ENCODE measurements around the gene SHOC1.
"Not testable (repeated sequence)": the region's sequence is repeated elsewhere in the genome, so short reads cannot be mapped to it uniquely, and the experiment has no call there.

The SHOC1 gene

DNA sequence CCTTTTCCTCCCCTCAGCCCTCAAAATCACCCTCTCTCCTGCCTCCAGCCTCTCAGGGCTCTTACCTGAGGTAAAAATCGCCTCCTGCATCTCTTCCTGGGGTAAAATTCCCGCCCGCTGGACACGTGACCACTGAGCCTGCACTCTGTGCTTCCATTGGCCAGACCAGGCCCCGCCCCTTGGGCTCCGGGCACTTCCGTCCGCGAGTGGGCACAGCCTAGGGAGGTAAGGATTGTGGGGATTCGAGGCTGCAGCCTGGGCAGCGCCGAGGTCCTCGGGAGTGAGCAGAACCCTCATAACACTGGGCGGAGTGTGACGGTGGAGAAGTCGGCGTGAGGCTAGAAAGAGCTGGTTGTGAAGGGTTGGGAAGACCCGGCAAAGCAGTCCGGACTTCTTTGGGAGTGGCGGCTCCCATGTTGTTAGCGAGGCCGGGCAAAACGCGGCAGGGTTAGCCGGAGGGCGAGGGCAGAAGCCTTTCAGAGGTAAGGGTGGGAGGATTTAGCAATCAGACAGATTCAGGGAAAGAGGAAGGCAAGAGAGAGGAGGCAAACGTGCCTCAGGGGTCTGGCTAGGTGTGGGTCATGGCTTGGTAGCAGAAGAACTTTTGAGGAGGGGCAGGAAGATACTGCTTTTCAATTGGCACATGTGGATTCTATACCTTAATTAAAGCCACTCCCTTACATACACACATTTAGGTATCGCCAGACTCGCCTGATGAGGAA is at the start of gene SHOC1:
Gene SHOC1, minus strand, starts transcription at position 103 of the 722 bp plus-strand sequence. CDS start 3,519 bp downstream, outside the sequence.
- DNase-seq (ENCODE audit: low read depth in 3 of 3): no peak

GRCh38 chr9:111843971-111844370 is 49.2 kb upstream of the SHOC1 start:
- no peak for DNase-seq (ENCODE audit: low read depth in 3 of 3)

DNA sequence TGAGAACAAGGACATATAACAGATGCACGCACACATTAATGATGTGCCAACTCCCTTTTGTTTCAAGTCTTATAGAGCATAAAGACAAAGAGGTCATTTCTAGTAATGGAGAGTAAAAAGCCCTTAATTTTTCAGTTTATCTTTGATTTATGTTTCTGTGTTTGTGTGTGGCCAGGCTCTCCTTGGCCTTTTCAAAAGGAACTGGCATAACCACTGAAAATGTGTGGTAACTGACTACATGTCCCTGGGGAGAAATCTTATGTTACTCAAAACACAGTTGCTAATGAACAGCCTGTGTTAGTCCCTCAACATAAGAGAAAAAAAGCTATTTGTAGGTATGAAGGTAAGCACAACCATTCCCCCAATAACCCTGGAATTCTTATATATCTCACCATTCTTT is 47.6 kb upstream of the SHOC1 start:
- no peak for DNase-seq (ENCODE audit: low read depth in 3 of 3)

- DNase-seq (ENCODE audit: low read depth in 3 of 3): no peak
Measured at GRCh38 chr9:111840442-111840841, 45.7 kb upstream of the SHOC1 start.

DNA sequence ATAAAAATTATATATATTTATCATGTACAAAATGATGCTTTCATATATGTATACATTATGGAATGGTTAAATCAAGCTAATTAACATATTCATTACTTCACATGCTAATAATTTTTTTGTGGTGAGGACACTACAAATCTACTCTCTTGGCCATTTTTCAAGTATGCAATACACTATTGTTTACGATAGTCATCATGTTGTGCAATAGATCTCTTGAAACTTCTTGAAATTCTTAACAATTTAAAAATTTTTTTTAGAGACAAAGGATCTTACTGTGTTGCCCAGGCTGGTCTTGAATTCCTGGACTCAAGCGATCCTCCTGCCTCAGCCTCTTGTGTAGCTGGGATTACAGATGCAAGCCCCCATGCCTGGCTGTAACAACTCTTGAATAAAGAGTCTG is 45.2 kb upstream of the SHOC1 start:
- no peak for DNase-seq (ENCODE audit: low read depth in 3 of 3)

DNA sequence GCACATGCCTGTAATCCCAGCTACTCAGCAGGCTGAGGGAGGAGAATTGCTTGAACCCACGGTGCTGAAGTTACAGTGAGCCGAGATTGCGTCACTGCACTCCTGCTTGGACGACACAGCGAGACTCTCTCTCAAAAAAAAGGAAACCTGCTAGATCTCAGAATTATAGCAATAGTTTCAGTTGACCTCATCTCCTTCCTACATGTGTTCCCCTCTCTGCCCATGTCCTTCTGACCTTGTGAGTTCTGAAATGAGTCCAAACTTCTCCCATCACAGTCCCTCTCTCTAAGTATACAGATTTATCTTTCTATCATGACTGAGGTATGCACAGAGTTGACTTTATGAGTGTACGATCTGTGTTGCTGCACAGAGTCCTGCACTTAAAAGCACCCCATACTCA is 44.6 kb upstream of the SHOC1 start:
- DNase-seq (ENCODE audit: low read depth in 3 of 3): no peak

- no peak for DNase-seq (ENCODE audit: low read depth in 3 of 3)
Measured at GRCh38 chr9:111838439-111838838, 43.7 kb upstream of the SHOC1 start.

GRCh38 chr9:111836311-111836710 is 41.6 kb upstream of the SHOC1 start:
- DNase-seq (ENCODE audit: low read depth in 3 of 3): no peak

GRCh38 chr9:111833941-111834340 is 39.2 kb upstream of the SHOC1 start:
- no peak for DNase-seq (ENCODE audit: low read depth in 3 of 3)

DNA sequence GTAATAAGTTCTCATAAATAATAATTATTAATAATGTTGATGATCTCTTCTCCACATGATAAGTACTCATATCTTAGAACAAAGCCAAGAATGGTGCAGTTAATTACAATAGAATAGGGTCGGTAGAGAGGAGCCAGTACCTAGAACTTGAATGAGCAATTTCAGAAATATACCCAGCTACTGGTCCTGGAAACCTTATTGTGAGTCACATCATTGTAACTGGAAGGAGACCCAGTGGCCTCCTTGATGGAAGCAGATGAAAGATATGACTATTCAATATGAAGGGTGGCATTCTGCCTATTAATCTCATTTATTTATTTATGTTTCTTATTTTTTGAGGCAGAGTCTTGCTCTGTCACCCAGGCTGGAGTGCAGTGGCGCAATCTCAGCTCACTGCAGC is 37.7 kb upstream of the SHOC1 start:
- DNase-seq (ENCODE audit: low read depth in 3 of 3): no peak

GRCh38 chr9:111831371-111832108 is 36.8 kb upstream of the SHOC1 start:
- no peak for DNase-seq (ENCODE audit: low read depth in 3 of 3)

DNA sequence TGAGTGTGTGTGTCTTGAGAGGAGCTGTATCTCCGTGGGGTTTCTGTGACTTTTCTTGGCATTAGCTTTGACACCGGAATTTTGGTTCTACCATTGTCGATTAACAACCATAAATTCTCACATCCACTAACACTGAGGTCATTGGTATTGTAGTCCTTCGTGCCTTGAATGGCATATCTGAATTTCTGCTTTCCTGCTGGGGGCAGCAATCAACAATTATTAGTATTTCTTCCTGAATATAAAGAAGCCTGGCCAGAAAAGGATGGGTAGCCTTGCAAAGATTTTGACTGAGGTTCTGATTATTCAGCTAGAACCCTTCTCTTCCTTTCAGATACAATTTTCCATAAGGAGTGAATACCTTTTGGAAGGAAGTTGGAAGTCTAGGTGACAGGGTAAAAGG is 33.5 kb upstream of the SHOC1 start:
- no peak for DNase-seq (ENCODE audit: low read depth in 3 of 3)

GRCh38 chr9:111825468-111826145 is 30.9 kb upstream of the SHOC1 start:
- DNase-seq (ENCODE audit: low read depth in 3 of 3): no peak

- no peak for DNase-seq (ENCODE audit: low read depth in 3 of 3)
Measured at GRCh38 chr9:111821006-111821528, 26.3 kb upstream of the SHOC1 start.

DNA sequence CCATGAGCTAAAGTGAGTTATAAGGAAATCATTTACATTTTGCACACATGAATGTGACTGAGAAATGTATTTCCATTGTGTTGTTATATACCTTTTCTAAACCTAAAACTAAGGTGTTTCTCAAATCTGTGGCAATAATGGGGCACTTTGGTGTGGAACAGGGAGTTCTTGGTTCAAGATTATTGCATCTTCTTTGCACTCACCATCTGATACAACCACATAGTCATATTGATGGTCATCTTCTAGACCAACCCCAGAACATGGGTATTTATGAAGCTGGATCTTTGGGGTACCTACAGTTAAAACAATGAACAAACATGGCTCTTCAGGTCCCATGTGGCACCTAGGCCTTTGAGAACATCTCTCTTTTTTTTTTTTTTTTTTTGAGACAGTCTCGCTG is 24.6 kb upstream of the SHOC1 start:
- DNase-seq (ENCODE audit: low read depth in 3 of 3): no peak

- no peak for DNase-seq (ENCODE audit: low read depth in 3 of 3)
Measured at GRCh38 chr9:111815285-111816070, 20.7 kb upstream of the SHOC1 start.

- DNase-seq (ENCODE audit: low read depth in 3 of 3): no peak
Measured at GRCh38 chr9:111812337-111812736, 17.6 kb upstream of the SHOC1 start.

GRCh38 chr9:111810908-111811307 is 16.2 kb upstream of the SHOC1 start:
- DNase-seq (ENCODE audit: low read depth in 3 of 3): no peak

DNA sequence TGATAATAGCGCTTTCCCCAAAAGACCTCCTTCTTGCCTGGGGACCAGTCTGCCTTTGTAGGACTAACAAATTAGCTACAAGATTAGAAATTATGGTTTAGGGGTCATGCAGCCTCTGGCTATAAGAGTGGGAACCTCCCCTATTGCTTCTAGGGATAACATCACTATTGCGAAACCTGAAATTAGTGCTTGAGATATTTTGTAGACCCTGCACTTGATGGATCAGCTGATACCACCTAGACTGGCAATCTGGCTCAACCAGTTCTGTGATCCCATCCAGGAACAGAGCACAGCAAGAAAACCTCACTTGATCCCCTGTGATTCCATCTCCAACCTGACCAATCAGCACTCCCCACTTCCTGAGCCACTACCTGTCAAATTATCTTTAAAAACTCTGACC is 15.7 kb upstream of the SHOC1 start:
- not testable (repeated sequence) for DNase-seq (ENCODE audit: low read depth in 3 of 3)

DNA sequence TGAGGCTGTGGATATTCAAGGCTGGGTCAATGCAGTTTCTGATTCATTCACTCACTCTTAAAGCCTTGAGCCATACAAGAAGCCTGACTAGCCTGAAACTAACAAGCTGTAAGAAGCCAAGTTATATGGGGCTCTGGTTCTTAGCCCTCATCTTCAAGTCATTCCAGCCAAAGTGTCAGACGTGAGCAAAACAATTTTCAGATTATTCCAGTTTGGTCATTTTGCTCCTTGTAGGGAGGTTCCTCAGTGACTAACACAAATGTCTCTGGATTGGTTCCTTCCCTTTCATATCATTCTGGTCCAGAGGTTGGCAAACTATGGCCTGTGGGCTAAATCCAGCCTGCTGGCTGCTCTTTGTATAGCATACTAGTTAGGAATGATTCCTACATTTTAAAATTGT is 12.5 kb upstream of the SHOC1 start:
- DNase-seq (ENCODE audit: low read depth in 3 of 3): no peak

- DNase-seq (ENCODE audit: low read depth in 3 of 3): no peak
Measured at GRCh38 chr9:111806259-111806658, 11.5 kb upstream of the SHOC1 start.

DNA sequence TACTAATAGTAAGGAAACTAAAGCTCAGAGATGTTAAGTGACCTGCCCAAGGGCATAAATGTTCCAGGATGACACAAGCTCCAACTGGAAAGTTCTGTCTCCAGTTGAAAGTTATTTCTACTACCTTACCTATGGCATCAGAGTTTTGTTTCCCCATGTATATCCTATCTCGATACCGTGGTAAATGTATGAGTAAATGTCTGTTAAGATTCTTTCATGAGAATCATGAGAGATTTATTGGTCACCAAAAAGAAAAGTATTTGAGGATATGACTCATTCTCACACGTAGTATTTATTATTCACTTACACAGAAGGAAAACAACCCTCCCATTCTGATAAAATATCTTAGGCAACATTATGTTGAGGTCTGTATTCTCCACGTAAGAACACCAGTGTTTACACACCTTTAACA is 11.1 kb upstream of the SHOC1 start:
- DNase-seq (ENCODE audit: low read depth in 3 of 3): no peak
